HepG2 (cell line): Measurements from ENCODE around the gene SIGLEC1. TPM values are rescaled to one million over a fixed set of nuclear protein-coding genes. Genes with fewer than 3 reads are reported as not detected.
A peak's percentile ranks its signal among the peaks of the same experiment; 100 is the strongest.

Experiments used
- ATAC-seq: fragments of 200-7000 bp; cut with Tn5 transposase; 3 replicates; pipeline ENCODE4 v1.9.1; 2020; ENCODE audit warnings: mild to moderate bottlenecking, moderate library complexity
- BruUV-seq: library from RNA; stranded (reverse); fragments of 400-500 nt; replicated peaks from 2 replicates; lab custom pipeline; 2021; lab: Mats Ljungman, UMichigan
- CTCF ChIA-PET: fragments of 300-600 bp; formaldehyde crosslinking; extraction: SDS; loops from one replicate; lab custom pipeline; 2021; ENCODE audit warnings: low total read pairs, inconsistent platforms, low intra/inter-chr PET ratio; lab: Yijun Ruan, JAX
- POLR2A ChIA-PET: fragments of 350-600 bp; sonication (Branson Sonifier 250); formaldehyde crosslinking; loops from one replicate; lab custom pipeline; 2020; ENCODE audit warnings: antibody characterized with exemption, inconsistent platforms; lab: Yijun Ruan, JAX
- DNase-seq: peaks from one replicate; pipeline ENCODE4 v3.0.0-alpha.2; 2015; ENCODE audit warnings: low spot score
- FAIRE-seq: peaks from 3 replicates; lab custom pipeline; 2011; peaks lifted over from hg19 to GRCh38; lab: Jason Lieb, UNC
- H2AFZ ChIP-seq: one replicate; pipeline ENCODE4 v1.6.1; 2011; ENCODE audit warnings: low read length, inconsistent platforms
- H3K27ac ChIP-seq: fragments of 300-600 bp; 3 replicates; pipeline ENCODE4 v1.8.0; 2011; ENCODE audit warnings: mixed run types, mild to moderate bottlenecking, mixed read lengths, low read length, inconsistent platforms; ENCODE audit not compliant: insufficient read depth; ENCODE audit errors: extremely low read length
- H3K27me3 ChIP-seq, 2 experiments: fragments of 200-600 bp in 1 of 2; 2 replicates in 1 of 2; 3 replicates in 1 of 2; pipeline versions ENCODE4 v1.6.0 to v1.8.0; 2011; ENCODE audit warnings: low read length in 2 of 2, mild to moderate bottlenecking in 2 of 2, moderate library complexity in 2 of 2, inconsistent platforms in 1 of 2; ENCODE audit not compliant: insufficient read depth in 2 of 2, control insufficient read depth in 1 of 2
- H3K36me3 ChIP-seq, 2 experiments: fragments of 200-600 bp in 1 of 2; replicated peaks in 1 of 2; 2 replicates in 1 of 2; 3 replicates in 1 of 2; pipeline versions ENCODE4 v1.5.1 to v1.8.0; 2011; ENCODE audit warnings: low read length in 2 of 2, inconsistent platforms in 1 of 2; ENCODE audit not compliant: insufficient read depth in 2 of 2, control insufficient read depth in 1 of 2
- H3K4me1 ChIP-seq: 2 replicates; pipeline ENCODE4 v1.5.1; 2012; ENCODE audit warnings: low read length, inconsistent platforms; ENCODE audit not compliant: insufficient read depth
- H3K4me2 ChIP-seq: 2 replicates; pipeline ENCODE4 v1.6.0; 2011; ENCODE audit warnings: low read depth, low read length, inconsistent platforms
- H3K4me3 ChIP-seq, 3 experiments: fragments of 200-600 bp in 1 of 3; sonication (generic), shearing (Covaris generic) in 1 of 3; replicated peaks in 1 of 3; 2 replicates each; pipeline ENCODE4 v1.5.1; 2011 to 2016; ENCODE audit warnings: low read length in 3 of 3, inconsistent platforms in 2 of 3, low read depth in 2 of 3, mild to moderate bottlenecking in 2 of 3, control low read depth in 1 of 3, mixed read lengths in 1 of 3; ENCODE audit not compliant: insufficient read depth in 1 of 3
- H3K79me2 ChIP-seq: one replicate; pipeline ENCODE4 v1.6.1; 2011; ENCODE audit warnings: low read length, inconsistent platforms; ENCODE audit not compliant: insufficient read depth
- H3K9ac ChIP-seq: 2 replicates; pipeline ENCODE4 v1.6.0; 2011; ENCODE audit warnings: mild to moderate bottlenecking, low read depth, low read length, inconsistent platforms; ENCODE audit not compliant: insufficient read depth
- H3K9me3 ChIP-seq: 2 replicates; pipeline ENCODE4 v1.5.1; 2012; ENCODE audit warnings: mild to moderate bottlenecking, low read length
- H4K20me1 ChIP-seq: 2 replicates; pipeline ENCODE4 v1.6.0; 2011; ENCODE audit warnings: inconsistent platforms, mild to moderate bottlenecking, low read length, moderate library complexity; ENCODE audit not compliant: insufficient read depth
- AHDC1 ChIP-seq: sonication (generic); formaldehyde crosslinking; IDR thresholded peaks from 2 replicates; pipeline ENCODE4 v1.5.1; 2020; ENCODE audit warnings: mild to moderate bottlenecking, missing genetic modification reagents, borderline replicate concordance
- CTCF ChIP-seq: sonication (generic); formaldehyde crosslinking; IDR thresholded peaks from 2 replicates; pipeline ENCODE4 v1.5.0; 2020; ENCODE audit warnings: mild to moderate bottlenecking, missing genetic modification reagents, moderate library complexity
- HMGA1 ChIP-seq: sonication (generic); formaldehyde crosslinking; conservative IDR thresholded peaks from 2 replicates; pipeline ENCODE4 v1.4.0; 2020; ENCODE audit warnings: missing genetic modification reagents
- HNRNPL ChIP-seq: fragments of 200-400 bp; formaldehyde crosslinking; IDR thresholded peaks from 2 replicates; pipeline ENCODE4 v1.6.1; 2017; ENCODE audit warnings: mild to moderate bottlenecking, low read depth, low read length
- ZKSCAN8 ChIP-seq: IDR thresholded peaks from 2 replicates; pipeline ENCODE4 v1.6.1; 2016; ENCODE audit warnings: borderline replicate concordance, missing genetic modification reagents, missing compliant biosample characterization
- ZNF589 ChIP-seq: sonication (generic); formaldehyde crosslinking; conservative IDR thresholded peaks from 2 replicates; pipeline ENCODE4 v1.8.0; 2022; ENCODE audit warnings: mild to moderate bottlenecking, moderate library complexity, missing genetic modification reagents
- WGBS: methylation state at CpG from one replicate; pipeline ENCODE4 v1.1.6; 2017; ENCODE audit warnings: low lambda C conversion rate; 5-methylcytosine and 5-hydroxymethylcytosine counted together
- in situ Hi-C: cut with HindIII; loops from 2 replicates; pipeline ENCODE4 v1.10.0; 2017; ENCODE audit warnings: low pct_unique_long_range_greater_than_20kb; ENCODE audit not compliant: extremely low pct_ligation_motif_present
- intact Hi-C: fragments of 100-400 bp; cut with micrococcal nuclease; formaldehyde crosslinking; loops from one replicate; pipeline ENCODE4 v1.10.0; 2022; ENCODE audit not compliant: unreplicated experiment
- polyA plus RNA-seq, 8 experiments: library from polyadenylated mRNA; depleted of rRNA in 3 of 8; stranded (reverse) in 7 of 8; unstranded in 1 of 8; fragments of >200 nt; fragmentation: Illumina TruSeq in 4 of 8; extraction: Trizol in 4 of 8; gene quantifications; 2 replicates each; pipeline versions ENCODE4 v1.2.1 to v1.2.3, GENCODE V29; 2011 to 2016; ENCODE audit warnings: low read depth in 4 of 8, missing spikeins in 1 of 8, mixed read lengths in 1 of 8; ENCODE audit not compliant: insufficient read depth in 1 of 8
- total RNA-seq, 5 experiments: library from RNA; depleted of rRNA; stranded (reverse); fragments of >200 nt; fragmentation: Illumina TruSeq; extraction: Trizol; gene quantifications; 2 replicates each; pipeline ENCODE4 v1.2.3, GENCODE V29; 2016; ENCODE audit warnings: low read depth in 1 of 5

The SIGLEC1 gene
- total and polyA plus RNA-seq, 2 of the 13 experiments (the other 11 are each of a cell fraction or from before 2014, with no cell fraction given) = 0.01 TPM; not detected in 1

GRCh38 chr20:3670511-3670910 lies 41.9 kb downstream of the SIGLEC1 start (continued):
- TF ChIP-seq AHDC1 (CRISPR knock-in tag) = no peak
- TF ChIP-seq HMGA1 (CRISPR knock-in tag) = no peak
- TF ChIP-seq ZKSCAN8 = no peak
- no peak for TF ChIP-seq ZNF589 (CRISPR knock-in tag)

GRCh38 chr20:3669710-3670367 lies 42.6 kb downstream of the SIGLEC1 start:
- Histone ChIP-seq H2AFZ (no peak overlapping the region), H4K20me1 (no peaks in the 10 kb centered on the region), H3K27ac (no peak overlapping the region), H3K9me3 (no peaks in the 10 kb centered on the region), H3K36me3 (no peaks in the 10 kb centered on the region), H3K27me3 (peaks cover 39 to 70% of the 10 kb centered on the region in 2 experiments), H3K4me1 (peaks cover 8% of the 10 kb centered on the region; the same call in 1 of the 2 replicates), H3K4me3 (no peak overlapping the region), H3K79me2 (no peaks in the 10 kb centered on the region), H3K9ac (no peak overlapping the region), H3K4me2 (no peak overlapping the region)
- CTCF ChIA-PET = no interaction called here
- in situ Hi-C loops (no loop called here), intact Hi-C loops (no loop called here)
- TF ChIP-seq HNRNPL (no peak), CTCF (0 out of 2 replicates have a peak, but pooled peaks have one; percentile 7)
- BruUV-seq = no TSS peak
- DNase-seq = no peak
- no peak for FAIRE-seq
- no peak for ATAC-seq
- 54% methylated on average over 13 of the region's 13 CpGs for WGBS
- POLR2A ChIA-PET = no interaction called here
